ENCODE measurements around the gene ERICH2. TPM values are rescaled to one million over a fixed set of nuclear protein-coding genes. Genes with fewer than 3 reads are reported as not detected.

ERICH2 gene
- total and polyA plus RNA-seq, 8 donors = 0.49 to 3.6 (median 1.2) TPM

GRCh38 chr2:170831115-170831514, 60.9 kb downstream of the ERICH2 start:
- intact Hi-C loops (cut with DNase I) = no loop called here
- TF ChIP-seq, protein P1, sequence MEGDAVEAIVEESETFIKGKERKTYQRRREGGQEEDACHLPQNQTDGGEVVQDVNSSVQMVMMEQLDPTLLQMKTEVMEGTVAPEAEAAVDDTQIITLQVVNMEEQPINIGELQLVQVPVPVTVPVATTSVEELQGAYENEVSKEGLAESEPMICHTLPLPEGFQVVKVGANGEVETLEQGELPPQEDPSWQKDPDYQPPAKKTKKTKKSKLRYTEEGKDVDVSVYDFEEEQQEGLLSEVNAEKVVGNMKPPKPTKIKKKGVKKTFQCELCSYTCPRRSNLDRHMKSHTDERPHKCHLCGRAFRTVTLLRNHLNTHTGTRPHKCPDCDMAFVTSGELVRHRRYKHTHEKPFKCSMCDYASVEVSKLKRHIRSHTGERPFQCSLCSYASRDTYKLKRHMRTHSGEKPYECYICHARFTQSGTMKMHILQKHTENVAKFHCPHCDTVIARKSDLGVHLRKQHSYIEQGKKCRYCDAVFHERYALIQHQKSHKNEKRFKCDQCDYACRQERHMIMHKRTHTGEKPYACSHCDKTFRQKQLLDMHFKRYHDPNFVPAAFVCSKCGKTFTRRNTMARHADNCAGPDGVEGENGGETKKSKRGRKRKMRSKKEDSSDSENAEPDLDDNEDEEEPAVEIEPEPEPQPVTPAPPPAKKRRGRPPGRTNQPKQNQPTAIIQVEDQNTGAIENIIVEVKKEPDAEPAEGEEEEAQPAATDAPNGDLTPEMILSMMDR (IDR thresholded peaks at IDR 0.05) = no peak

GRCh38 chr2:170836027-170836426, 65.8 kb downstream of the ERICH2 start:
- no peaks in the 10 kb centered on the region for H3K36me3 ChIP-seq
- H3K27me3 ChIP-seq = no peaks in the 10 kb centered on the region
- ATAC-seq (no peak), DNase-seq (no peak), FAIRE-seq (no peak)
- TF ChIP-seq, protein P1 (IDR thresholded peaks at IDR 0.05) = no peak
- H3K4me1 ChIP-seq = no peaks in the 10 kb centered on the region
- no peak overlapping the region for H3K4me3 ChIP-seq
- H3K27ac ChIP-seq = no peak overlapping the region
- 37 to 45% methylated on average over 5 of the region's 5 CpGs for WGBS, 2 donors
- intact Hi-C loops (cut with DNase I) = no loop called here
- H3K9me3 ChIP-seq = no peaks in the 10 kb centered on the region

More at GRCh38 chr2:170831115-170831514, 60.9 kb downstream of the ERICH2 start:
- H3K27ac ChIP-seq = no peak overlapping the region
- DNase-seq (no peak), ATAC-seq (no peak), FAIRE-seq (no peak)
- WGBS, 2 donors = 86 to 91% methylated on average over 4 of the region's 4 CpGs
- no peak overlapping the region for H3K4me3 ChIP-seq
- H3K27me3 ChIP-seq = no peaks in the 10 kb centered on the region
- H3K36me3 ChIP-seq = no peaks in the 10 kb centered on the region
- no peaks in the 10 kb centered on the region for H3K4me1 ChIP-seq
- no peaks in the 10 kb centered on the region for H3K9me3 ChIP-seq

DNA sequence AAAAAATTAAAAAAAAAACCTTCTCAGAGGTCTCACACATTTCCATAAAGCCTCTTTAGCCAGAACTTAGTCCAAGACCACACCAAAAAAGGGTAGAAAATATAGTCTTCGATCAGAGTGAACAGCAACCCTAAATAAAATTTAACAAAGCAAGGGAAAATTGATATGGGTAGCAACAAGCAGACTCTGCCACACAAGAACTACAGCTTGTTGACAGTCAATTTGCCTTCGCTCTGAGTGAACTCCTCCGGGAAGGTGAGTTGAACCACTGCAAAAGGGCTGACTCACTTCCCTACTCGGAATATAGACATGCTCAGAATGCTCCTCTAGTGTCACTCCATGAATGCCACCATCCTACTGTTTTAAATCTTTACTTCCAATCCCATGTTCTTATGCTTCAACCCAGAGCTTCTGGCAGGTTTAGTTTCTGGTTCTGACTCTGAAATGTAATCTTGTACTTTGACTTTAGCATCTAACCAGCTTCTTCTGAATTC, 70.6 kb downstream of the ERICH2 start:
- intact Hi-C loops (cut with DNase I) = no loop called here
- ATAC-seq (no peak), DNase-seq (no peak), FAIRE-seq (no peak)
- 82 to 88% methylated on average over 4 of the region's 4 CpGs for WGBS, 2 donors
- no peaks in the 10 kb centered on the region for H3K4me1 ChIP-seq
- TF ChIP-seq, protein P1 (IDR thresholded peaks at IDR 0.05) = no peak
- no peaks in the 10 kb centered on the region for H3K27me3 ChIP-seq
- no peaks in the 10 kb centered on the region for H3K9me3 ChIP-seq
- no peaks in the 10 kb centered on the region for H3K36me3 ChIP-seq
- H3K27ac ChIP-seq = no peak overlapping the region
- no peak overlapping the region for H3K4me3 ChIP-seq

DNA sequence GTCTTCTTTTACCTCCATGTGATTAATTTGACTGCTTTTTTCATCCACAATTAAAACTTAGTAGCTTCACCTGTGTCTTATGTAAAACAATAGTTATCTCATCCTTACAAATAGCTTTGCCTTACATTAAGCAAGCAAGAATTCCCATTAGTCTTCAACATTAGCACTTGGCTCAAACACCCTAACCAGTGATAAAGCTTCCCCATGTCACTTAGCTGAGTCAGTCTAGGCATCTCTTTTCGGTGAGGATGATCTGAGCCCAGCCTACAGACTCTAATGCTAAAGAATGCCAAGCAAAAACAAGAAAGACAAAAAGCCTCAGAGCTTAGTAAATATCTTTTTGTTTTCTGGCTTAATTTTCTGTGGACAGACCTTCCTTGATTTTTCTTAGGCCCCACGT, 72.6 kb downstream of the ERICH2 start:
- no peaks in the 10 kb centered on the region for H3K4me1 ChIP-seq
- TF ChIP-seq, protein P1 (IDR thresholded peaks at IDR 0.05) = no peak
- no peak for DNase-seq
- no peaks in the 10 kb centered on the region for H3K9me3 ChIP-seq
- no peak overlapping the region for H3K27ac ChIP-seq
- H3K36me3 ChIP-seq = no peaks in the 10 kb centered on the region
- intact Hi-C loops (cut with DNase I) = no loop called here
- H3K4me3 ChIP-seq = no peak overlapping the region
- 73 to 78% methylated on average over 2 of the region's 2 CpGs for WGBS, 2 donors
- no peaks in the 10 kb centered on the region for H3K27me3 ChIP-seq
- FAIRE-seq = no peak
- ATAC-seq = no peak

- WGBS, 2 donors = 72 to 75% methylated on average over 2 of the region's 2 CpGs
- Histone ChIP-seq H3K4me3 (no peak overlapping the region), H3K4me1 (no peaks in the 10 kb centered on the region), H3K27ac (no peak overlapping the region), H3K27me3 (no peaks in the 10 kb centered on the region), H3K36me3 (no peaks in the 10 kb centered on the region), H3K9me3 (no peaks in the 10 kb centered on the region)
- no peak for DNase-seq
- TF ChIP-seq, protein P1 (IDR thresholded peaks at IDR 0.05) = no peak
- intact Hi-C loops (cut with DNase I) = no loop called here
- ATAC-seq = no peak
- FAIRE-seq = no peak
These were observed 73.5 kb downstream of the ERICH2 start for GRCh38 chr2:170843656-170844055.
